WTC11 (cell line): ENCODE measurements around the gene SUPT3H. TPM values are rescaled to one million over a fixed set of nuclear protein-coding genes. Genes with fewer than 3 reads are reported as not detected.

Source experiments
- ATAC-seq: fragments of 200-7000 bp; cut with Tn5 transposase; 2 replicates; pipeline ENCODE4 v1.10.0; 2021; ENCODE audit warnings: mild to moderate bottlenecking, moderate library complexity
- CTCF ChIA-PET: fragments of 300-600 bp; sonication (Branson Sonifier 250); formaldehyde crosslinking; loops from one replicate; lab custom pipeline; 2021; ENCODE audit warnings: antibody characterized with exemption; lab: Charles Lee
- POLR2A ChIA-PET: fragments of 350-600 bp; sonication (Branson Sonifier 250); formaldehyde crosslinking; loops from one replicate; lab custom pipeline; 2021; ENCODE audit warnings: antibody characterized with exemption; lab: Charles Lee
- DNase-seq: peaks from one replicate; pipeline ENCODE4 v3.0.0; 2021; ENCODE audit warnings: low spot score
- H3K27ac Mint-ChIP-seq: 2 replicates; pipeline ENCODE4 v1.8.0; 2021; ENCODE audit warnings: mixed read lengths
- H3K27me3 Mint-ChIP-seq: 2 replicates; pipeline ENCODE4 v1.8.0; 2021; ENCODE audit warnings: low read depth, mild to moderate bottlenecking, moderate library complexity, mixed read lengths
- H3K36me3 Mint-ChIP-seq: 2 replicates; pipeline ENCODE4 v1.8.0; 2021; ENCODE audit warnings: mixed read lengths
- H3K4me1 Mint-ChIP-seq: 2 replicates; pipeline ENCODE4 v1.8.0; 2022; ENCODE audit warnings: mixed read lengths
- H3K4me3 Mint-ChIP-seq: 2 replicates; pipeline ENCODE4 v1.8.0; 2021; ENCODE audit warnings: mild to moderate bottlenecking, moderate library complexity, mixed read lengths
- H3K9me3 Mint-ChIP-seq: 2 replicates; pipeline ENCODE4 v1.8.0; 2021; ENCODE audit warnings: mixed read lengths
- ATF1 ChIP-seq: sonication (generic); formaldehyde crosslinking; IDR thresholded peaks from 2 replicates; pipeline ENCODE4 v1.8.1; 2023; ENCODE audit warnings: mild to moderate bottlenecking, moderate library complexity, missing genetic modification reagents
- ATF6 ChIP-seq: sonication (generic); formaldehyde crosslinking; IDR thresholded peaks from 2 replicates; pipeline ENCODE4 v1.8.1; 2023; ENCODE audit warnings: mild to moderate bottlenecking, missing genetic modification reagents
- E2F1 ChIP-seq: sonication (generic); formaldehyde crosslinking; IDR thresholded peaks from 2 replicates; pipeline ENCODE4 v1.8.0; 2022; ENCODE audit warnings: mild to moderate bottlenecking, missing genetic modification reagents
- EMX1 ChIP-seq: fragments of 250-450 bp; sonication (Bioruptor Pico); IDR thresholded peaks from 2 replicates; pipeline ENCODE4 v1.8.0; 2021; ENCODE audit warnings: mild to moderate bottlenecking
- GRHL2 ChIP-seq: fragments of 250-450 bp; sonication (Bioruptor Pico); IDR thresholded peaks from 2 replicates; pipeline ENCODE4 v1.8.0; 2022; ENCODE audit warnings: mild to moderate bottlenecking, moderate library complexity; ENCODE audit not compliant: insufficient replicate concordance, severe bottlenecking
- GTF2I ChIP-seq: fragments of 250-450 bp; sonication (Bioruptor Pico); conservative IDR thresholded peaks from 2 replicates; pipeline ENCODE4 v1.4.0; 2021; ENCODE audit warnings: mild to moderate bottlenecking
- HMGXB4 ChIP-seq: sonication (generic); formaldehyde crosslinking; IDR thresholded peaks from 2 replicates; pipeline ENCODE4 v1.8.1; 2023; ENCODE audit warnings: mild to moderate bottlenecking, moderate library complexity, missing genetic modification reagents
- IRF2 ChIP-seq: sonication (generic); formaldehyde crosslinking; IDR thresholded peaks from 2 replicates; pipeline ENCODE4 v1.8.0; 2022; ENCODE audit warnings: low read depth, missing genetic modification reagents, borderline replicate concordance
- MAX ChIP-seq: sonication (generic); formaldehyde crosslinking; IDR thresholded peaks from 2 replicates; pipeline ENCODE4 v1.8.0; 2022; ENCODE audit warnings: mild to moderate bottlenecking, missing genetic modification reagents
- MLX ChIP-seq: sonication (generic); formaldehyde crosslinking; IDR thresholded peaks from 2 replicates; pipeline ENCODE4 v1.8.1; 2023; ENCODE audit warnings: mild to moderate bottlenecking, missing genetic modification reagents, moderate library complexity
- NFATC4 ChIP-seq: fragments of 250-450 bp; sonication (Bioruptor Pico); IDR thresholded peaks from 2 replicates; pipeline ENCODE4 v1.9.0; 2021; ENCODE audit warnings: mild to moderate bottlenecking
- NFE2L1 ChIP-seq: sonication (generic); formaldehyde crosslinking; IDR thresholded peaks from 2 replicates; pipeline ENCODE4 v1.8.1; 2023; ENCODE audit warnings: missing genetic modification reagents
- NR1H2 ChIP-seq: sonication (generic); formaldehyde crosslinking; IDR thresholded peaks from 2 replicates; pipeline ENCODE4 v1.9.0; 2021; ENCODE audit warnings: mild to moderate bottlenecking, moderate library complexity, missing genetic modification reagents
- NR3C1 ChIP-seq: sonication (generic); formaldehyde crosslinking; conservative IDR thresholded peaks from 2 replicates; pipeline ENCODE4 v1.8.1; 2023; ENCODE audit warnings: low read depth, mild to moderate bottlenecking, missing genetic modification reagents
- PRDM15 ChIP-seq: sonication (generic); formaldehyde crosslinking; IDR thresholded peaks from 2 replicates; pipeline ENCODE4 v1.8.0; 2022; ENCODE audit warnings: missing genetic modification reagents
- SMAD3 ChIP-seq: sonication (generic); formaldehyde crosslinking; IDR thresholded peaks from 2 replicates; pipeline ENCODE4 v1.8.0; 2022; ENCODE audit warnings: missing genetic modification reagents, mild to moderate bottlenecking, borderline replicate concordance
- SP1 ChIP-seq: sonication (generic); formaldehyde crosslinking; conservative IDR thresholded peaks from 2 replicates; pipeline ENCODE4 v1.8.1; 2022; ENCODE audit warnings: missing genetic modification reagents
- TCF7 ChIP-seq: sonication (generic); formaldehyde crosslinking; IDR thresholded peaks from 2 replicates; pipeline ENCODE4 v1.8.0; 2022; ENCODE audit warnings: mild to moderate bottlenecking, low read depth, missing genetic modification reagents, moderate library complexity
- TEAD1 ChIP-seq: sonication (generic); formaldehyde crosslinking; IDR thresholded peaks from 2 replicates; pipeline ENCODE4 v1.8.0; 2022; ENCODE audit warnings: mild to moderate bottlenecking, missing genetic modification reagents
- ZBTB21 ChIP-seq: sonication (generic); formaldehyde crosslinking; IDR thresholded peaks from 2 replicates; pipeline ENCODE4 v1.8.1; 2023; ENCODE audit warnings: mild to moderate bottlenecking, missing genetic modification reagents, borderline replicate concordance
- ZNF263 ChIP-seq: sonication (generic); formaldehyde crosslinking; IDR thresholded peaks from 2 replicates; pipeline ENCODE4 v1.8.1; 2022; ENCODE audit warnings: low read depth, mild to moderate bottlenecking, moderate library complexity, missing genetic modification reagents
- ZNF512 ChIP-seq: sonication (generic); formaldehyde crosslinking; IDR thresholded peaks from 2 replicates; pipeline ENCODE4 v1.8.1; 2022; ENCODE audit warnings: missing genetic modification reagents, borderline replicate concordance
- ZNF671 ChIP-seq: fragments of 250-450 bp; sonication (Bioruptor Pico); IDR thresholded peaks from 2 replicates; pipeline ENCODE4 v1.8.0; 2021; ENCODE audit warnings: mild to moderate bottlenecking
- total RNA-seq: library from RNA; stranded (reverse); gene quantifications from 3 replicates; pipeline ENCODE4 v1.2.3, GENCODE V29; 2021

SUPT3H gene
- total RNA-seq, 1 experiment from 2014 or later, result 15.3 TPM

GRCh38 chr6:45212976-45213375 lies 164.8 kb downstream of the SUPT3H start (continued):
- TF ChIP-seq HMGXB4 (CRISPR knock-in tag), result no peak

- TF ChIP-seq ZBTB21 (CRISPR knock-in tag), result no peak
- TF ChIP-seq GRHL2, result no peak
- no peak for TF ChIP-seq TEAD1
- TF ChIP-seq IRF2 (CRISPR knock-in tag), result no peak
- no peak for TF ChIP-seq ATF1 (CRISPR knock-in tag)
- no peak for TF ChIP-seq MLX
- TF ChIP-seq NR1H2 (CRISPR knock-in tag), result no peak
- TF ChIP-seq GTF2I, result no peak
- TF ChIP-seq NFATC4, result no peak
- no peak for DNase-seq
- no peak for ATAC-seq
- ChIA-PET POLR2A (no interaction called here), CTCF (no interaction called here)
- Mint-ChIP-seq H3K4me1 (peaks cover 21% of the 10 kb centered on the region), H3K27ac (no peak overlapping the region), H3K9me3 (peaks cover 18% of the 10 kb centered on the region), H3K4me3 (no peak overlapping the region), H3K36me3 (peaks cover 23% of the 10 kb centered on the region), H3K27me3 (no peaks in the 10 kb centered on the region)
Measured at GRCh38 chr6:45209762-45210161, 168.0 kb downstream of the SUPT3H start.

GRCh38 chr6:45206793-45207492 lies 170.8 kb downstream of the SUPT3H start:
- no peak for TF ChIP-seq NR3C1 (CRISPR knock-in tag)
- TF ChIP-seq PRDM15 (CRISPR knock-in tag), result no peak
- TF ChIP-seq SMAD3 (CRISPR knock-in tag), result no peak
- TF ChIP-seq E2F1 (CRISPR knock-in tag), result no peak
- TF ChIP-seq ATF1 (CRISPR knock-in tag), result no peak
- no peak for TF ChIP-seq SP1 (CRISPR knock-in tag)
- no peak for TF ChIP-seq MAX (CRISPR knock-in tag)
- TF ChIP-seq TCF7 (CRISPR knock-in tag), result no peak
- TF ChIP-seq NFE2L1 (CRISPR knock-in tag), result no peak
- no peak for TF ChIP-seq ZNF512 (CRISPR knock-in tag)
- TF ChIP-seq EMX1 (CRISPR knock-in tag), result no peak
- no peak for TF ChIP-seq ZNF263 (CRISPR knock-in tag)
- TF ChIP-seq ZNF671 (CRISPR knock-in tag), result no peak
- TF ChIP-seq ATF6, result no peak
- ChIA-PET POLR2A (no interaction called here), CTCF (no interaction called here)
- Mint-ChIP-seq H3K36me3 (peaks cover 23% of the 10 kb centered on the region), H3K27me3 (no peaks in the 10 kb centered on the region), H3K27ac (no peak overlapping the region), H3K4me1 (peaks cover 1% of the 10 kb centered on the region; the same call in 1 of the 2 replicates), H3K9me3 (peaks cover 18% of the 10 kb centered on the region), H3K4me3 (no peak overlapping the region)
- DNase-seq (no peak), ATAC-seq (no peak)
